Adipocyte (in vitro differentiated cells): ENCODE data around the gene PRDM2.
A peak's percentile ranks its signal among the peaks of the same experiment; 100 is the strongest.

Source experiments
- DNase-seq: peaks from one replicate; pipeline ENCODE4 v3.0.0-alpha.2; 2015; ENCODE audit warnings: low read depth
- H3K27me3 ChIP-seq: replicated peaks from 2 replicates; pipeline ENCODE4 v1.7.0; 2013; ENCODE audit warnings: mild to moderate bottlenecking, low read length, moderate library complexity; ENCODE audit not compliant: control insufficient read depth, insufficient read depth
- H3K36me3 ChIP-seq: 2 replicates; pipeline ENCODE4 v1.7.0; 2013; ENCODE audit warnings: low read length, mild to moderate bottlenecking, moderate library complexity; ENCODE audit not compliant: control insufficient read depth, insufficient read depth, severe bottlenecking
- H3K4me1 ChIP-seq: 2 replicates; pipeline ENCODE4 v1.7.0; 2013; ENCODE audit warnings: mild to moderate bottlenecking, low read length, moderate library complexity; ENCODE audit not compliant: control insufficient read depth, insufficient read depth
- H3K4me3 ChIP-seq: 2 replicates; pipeline ENCODE4 v1.7.0; 2013; ENCODE audit warnings: mild to moderate bottlenecking, low read length, moderate library complexity
- H3K9ac ChIP-seq: 2 replicates; pipeline ENCODE4 v1.7.0; 2013; ENCODE audit warnings: mild to moderate bottlenecking, low read length, moderate library complexity
- H3K9me3 ChIP-seq: 2 replicates; pipeline ENCODE4 v1.7.0; 2013; ENCODE audit warnings: mild to moderate bottlenecking, low read length, moderate library complexity; ENCODE audit not compliant: control insufficient read depth

Gene PRDM2, protein sequence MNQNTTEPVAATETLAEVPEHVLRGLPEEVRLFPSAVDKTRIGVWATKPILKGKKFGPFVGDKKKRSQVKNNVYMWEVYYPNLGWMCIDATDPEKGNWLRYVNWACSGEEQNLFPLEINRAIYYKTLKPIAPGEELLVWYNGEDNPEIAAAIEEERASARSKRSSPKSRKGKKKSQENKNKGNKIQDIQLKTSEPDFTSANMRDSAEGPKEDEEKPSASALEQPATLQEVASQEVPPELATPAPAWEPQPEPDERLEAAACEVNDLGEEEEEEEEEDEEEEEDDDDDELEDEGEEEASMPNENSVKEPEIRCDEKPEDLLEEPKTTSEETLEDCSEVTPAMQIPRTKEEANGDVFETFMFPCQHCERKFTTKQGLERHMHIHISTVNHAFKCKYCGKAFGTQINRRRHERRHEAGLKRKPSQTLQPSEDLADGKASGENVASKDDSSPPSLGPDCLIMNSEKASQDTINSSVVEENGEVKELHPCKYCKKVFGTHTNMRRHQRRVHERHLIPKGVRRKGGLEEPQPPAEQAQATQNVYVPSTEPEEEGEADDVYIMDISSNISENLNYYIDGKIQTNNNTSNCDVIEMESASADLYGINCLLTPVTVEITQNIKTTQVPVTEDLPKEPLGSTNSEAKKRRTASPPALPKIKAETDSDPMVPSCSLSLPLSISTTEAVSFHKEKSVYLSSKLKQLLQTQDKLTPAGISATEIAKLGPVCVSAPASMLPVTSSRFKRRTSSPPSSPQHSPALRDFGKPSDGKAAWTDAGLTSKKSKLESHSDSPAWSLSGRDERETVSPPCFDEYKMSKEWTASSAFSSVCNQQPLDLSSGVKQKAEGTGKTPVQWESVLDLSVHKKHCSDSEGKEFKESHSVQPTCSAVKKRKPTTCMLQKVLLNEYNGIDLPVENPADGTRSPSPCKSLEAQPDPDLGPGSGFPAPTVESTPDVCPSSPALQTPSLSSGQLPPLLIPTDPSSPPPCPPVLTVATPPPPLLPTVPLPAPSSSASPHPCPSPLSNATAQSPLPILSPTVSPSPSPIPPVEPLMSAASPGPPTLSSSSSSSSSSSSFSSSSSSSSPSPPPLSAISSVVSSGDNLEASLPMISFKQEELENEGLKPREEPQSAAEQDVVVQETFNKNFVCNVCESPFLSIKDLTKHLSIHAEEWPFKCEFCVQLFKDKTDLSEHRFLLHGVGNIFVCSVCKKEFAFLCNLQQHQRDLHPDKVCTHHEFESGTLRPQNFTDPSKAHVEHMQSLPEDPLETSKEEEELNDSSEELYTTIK (N-terminal part only)

DNA sequence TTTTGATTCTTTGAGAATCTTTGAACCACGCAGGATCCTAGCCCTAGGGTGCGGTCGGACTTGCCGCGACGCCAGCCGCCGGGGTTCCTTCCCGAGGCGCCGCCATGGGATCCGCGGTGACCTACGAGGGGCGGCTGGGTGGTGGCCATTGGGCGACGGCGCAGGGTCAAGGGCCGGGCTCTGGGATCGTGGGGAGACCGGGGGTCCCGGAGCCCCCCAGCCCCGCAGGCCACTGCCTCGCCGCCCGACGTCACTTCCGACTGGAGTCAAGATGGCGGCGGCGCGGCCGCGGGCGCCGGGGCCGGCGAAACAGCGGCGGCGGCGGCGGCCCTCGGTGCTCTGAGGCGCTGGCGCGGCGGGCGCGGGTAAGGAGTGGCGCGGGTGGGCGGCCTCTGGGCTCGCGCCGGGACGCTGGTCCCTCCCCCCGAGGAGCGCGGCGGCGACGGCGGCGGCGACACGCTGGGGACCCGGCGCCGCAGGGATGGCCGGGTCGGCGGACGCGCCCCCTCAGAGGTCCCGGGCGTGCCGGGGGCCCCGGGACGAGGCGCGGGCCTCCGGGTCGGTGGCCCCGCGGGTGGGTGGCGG lies at the start of gene PRDM2:
TSS of gene PRDM2 (plus strand) at position 253 of the 585 bp plus-strand sequence. CDS start 15,418 bp downstream, outside the sequence.
- Histone ChIP-seq H3K36me3 (no peaks in the 10 kb centered on the region), H3K9me3 (no peaks in the 10 kb centered on the region), H3K4me3 (peak within 1 kb of the TSS; percentile 87), H3K9ac (peak within 1 kb of the TSS; percentile 89), H3K27me3 (no peaks in the 10 kb centered on the region), H3K4me1 (peaks cover 16% of the 10 kb centered on the region)
- peak; percentile 82 for DNase-seq

DNA sequence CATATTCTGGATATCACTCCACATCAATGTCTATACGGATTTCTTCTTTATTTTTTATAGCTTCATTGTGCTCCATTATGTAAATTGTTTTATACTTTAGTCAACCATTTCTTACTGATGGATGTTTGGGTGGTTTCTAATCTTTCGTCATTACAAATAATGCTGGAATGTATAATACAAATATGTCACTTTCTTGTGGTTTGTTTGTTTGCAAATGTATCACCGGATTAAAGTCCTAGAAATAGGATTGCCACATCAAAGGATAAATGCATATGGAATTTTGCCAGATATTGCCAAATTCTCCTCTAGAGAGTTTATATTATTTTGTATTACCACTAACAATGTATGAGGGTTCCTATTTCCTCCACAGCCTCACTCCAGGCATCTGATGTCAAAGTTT lies 48.7 kb upstream of the PRDM2 start:
- DNase-seq, result peak; percentile 42

DNA sequence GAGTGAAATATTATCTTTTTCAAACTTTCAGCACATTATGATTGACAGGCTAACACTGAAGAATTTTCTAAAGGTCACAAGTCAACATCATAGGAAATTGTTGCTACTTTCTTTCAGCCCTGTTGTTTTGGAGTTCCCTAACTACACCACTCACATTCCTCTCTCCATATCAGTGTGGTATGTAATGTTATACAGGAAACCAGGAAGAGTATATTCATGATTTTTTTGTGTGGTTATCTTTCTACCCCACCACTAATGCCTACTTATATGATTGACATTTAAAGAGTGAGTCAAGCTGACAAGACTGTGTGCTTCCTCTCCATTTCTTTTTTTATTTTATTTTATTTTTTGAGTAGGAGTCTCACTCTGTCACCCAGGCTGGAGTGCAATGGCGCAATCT lies 47.8 kb upstream of the PRDM2 start:
- no peak for DNase-seq
- H3K9ac ChIP-seq, result no peak overlapping the region
- H3K4me3 ChIP-seq, result no peak overlapping the region
- no peaks in the 10 kb centered on the region for H3K27me3 ChIP-seq
- no peaks in the 10 kb centered on the region for H3K36me3 ChIP-seq
- H3K4me1 ChIP-seq, result peaks cover 7% of the 10 kb centered on the region
- H3K9me3 ChIP-seq, result no peaks in the 10 kb centered on the region

More for the DNA sequence above, 48.7 kb upstream of the PRDM2 start:
- H3K27me3 ChIP-seq, result no peaks in the 10 kb centered on the region
- no peaks in the 10 kb centered on the region for H3K36me3 ChIP-seq
- peaks cover 7% of the 10 kb centered on the region for H3K4me1 ChIP-seq
- H3K4me3 ChIP-seq, result no peak overlapping the region
- peaks cover 4% of the 10 kb centered on the region for H3K9me3 ChIP-seq
- H3K9ac ChIP-seq, result no peak overlapping the region

DNA sequence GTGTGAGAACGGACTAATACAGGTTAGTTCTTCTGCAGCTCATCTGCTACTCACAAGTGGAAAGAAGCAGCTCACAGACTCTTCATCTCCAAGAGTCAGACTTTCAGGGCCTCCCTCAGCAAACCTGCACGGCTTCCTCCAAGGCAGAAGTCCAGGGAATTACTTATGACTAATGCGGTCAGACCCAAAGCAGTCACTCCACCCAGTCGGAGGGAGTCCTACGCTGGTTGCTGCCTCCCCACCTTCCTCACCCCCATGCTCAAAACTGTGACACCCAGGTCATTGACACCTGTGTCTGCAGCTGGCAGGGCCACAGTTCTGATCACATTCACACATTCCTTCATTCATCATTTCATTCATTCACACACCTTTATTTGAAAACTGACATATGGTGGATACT lies 38.4 kb upstream of the PRDM2 start:
- Histone ChIP-seq H3K4me3 (no peak overlapping the region), H3K4me1 (peaks cover 34% of the 10 kb centered on the region), H3K36me3 (no peaks in the 10 kb centered on the region), H3K9ac (peak overlapping the region; percentile 32), H3K9me3 (peaks cover 5% of the 10 kb centered on the region), H3K27me3 (no peaks in the 10 kb centered on the region)
- no peak for DNase-seq

DNA sequence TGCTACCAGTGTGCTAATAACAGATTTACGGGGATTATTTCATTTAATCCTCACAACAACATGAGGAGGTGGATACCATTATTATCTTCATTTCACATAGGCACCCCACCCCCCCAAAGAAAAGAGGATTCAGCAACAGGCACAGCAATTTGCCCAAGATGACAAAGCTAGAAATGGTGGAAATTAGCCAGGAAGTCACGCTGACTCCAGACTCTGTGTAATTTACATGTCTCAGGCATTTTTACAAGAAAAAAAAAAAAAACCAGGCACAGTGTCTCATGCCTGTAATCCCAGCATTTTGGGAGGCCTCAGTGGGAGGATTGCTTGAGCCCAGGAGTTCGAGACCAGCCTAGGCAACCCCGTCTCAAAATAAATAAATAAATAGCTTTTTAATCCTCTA lies 37.5 kb upstream of the PRDM2 start:
- H3K4me1 ChIP-seq, result peaks cover 34% of the 10 kb centered on the region
- peak overlapping the region; percentile 32 for H3K9ac ChIP-seq
- H3K4me3 ChIP-seq, result no peak overlapping the region
- H3K36me3 ChIP-seq, result no peaks in the 10 kb centered on the region
- no peak for DNase-seq
- H3K9me3 ChIP-seq, result peaks cover 5% of the 10 kb centered on the region
- H3K27me3 ChIP-seq, result no peaks in the 10 kb centered on the region

DNA sequence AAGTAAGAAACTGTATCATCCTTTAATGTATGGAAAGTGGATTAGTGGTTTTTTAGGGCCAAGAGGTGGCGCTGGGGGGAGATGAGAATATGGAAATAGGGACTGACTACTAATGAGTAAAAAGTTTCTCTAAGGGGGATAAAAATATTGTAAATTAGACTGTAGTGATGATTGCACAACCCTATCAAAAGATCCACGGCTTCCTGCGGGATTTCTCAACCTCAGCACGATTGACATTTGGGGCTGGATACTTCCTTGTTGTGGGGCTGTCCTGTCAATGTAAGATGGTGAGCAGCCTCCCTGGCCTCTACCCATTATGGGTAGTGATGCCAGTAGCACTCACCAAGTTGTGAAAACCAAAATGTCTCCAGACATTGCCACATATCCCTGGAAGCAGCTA lies 36.0 kb upstream of the PRDM2 start:
- H3K9me3 ChIP-seq, result peaks cover 5% of the 10 kb centered on the region

DNA sequence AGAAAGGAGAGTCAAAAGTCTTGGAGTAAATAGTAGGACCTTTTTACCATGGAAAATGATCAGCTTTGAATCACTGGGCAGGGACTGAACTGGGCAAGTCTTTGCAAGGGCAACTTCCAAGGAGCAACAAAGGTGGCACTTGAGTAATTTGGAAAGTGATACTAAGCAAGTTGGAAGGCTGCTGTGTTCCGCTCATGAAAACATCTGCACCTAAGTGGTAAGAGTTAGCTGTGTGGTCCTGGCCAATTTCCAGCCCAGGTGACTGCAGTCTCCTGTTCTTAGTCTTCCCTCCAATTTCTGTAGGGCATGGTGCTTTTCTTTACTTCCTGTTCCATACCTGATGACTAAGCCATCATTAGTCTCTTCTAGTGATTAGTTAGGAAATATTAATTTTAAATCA lies 35.5 kb upstream of the PRDM2 start:
- H3K4me1 ChIP-seq, result peaks cover 34% of the 10 kb centered on the region
- H3K9me3 ChIP-seq, result peaks cover 2% of the 10 kb centered on the region
- no peak for DNase-seq
- no peaks in the 10 kb centered on the region for H3K27me3 ChIP-seq
- H3K4me3 ChIP-seq, result no peak overlapping the region
- H3K36me3 ChIP-seq, result no peaks in the 10 kb centered on the region
- H3K9ac ChIP-seq, result no peak overlapping the region

More for the DNA sequence above, 36.0 kb upstream of the PRDM2 start:
- Histone ChIP-seq H3K4me1 (peaks cover 34% of the 10 kb centered on the region), H3K27me3 (no peaks in the 10 kb centered on the region), H3K9ac (no peak overlapping the region), H3K36me3 (no peaks in the 10 kb centered on the region), H3K4me3 (no peak overlapping the region)
- DNase-seq, result no peak

DNA sequence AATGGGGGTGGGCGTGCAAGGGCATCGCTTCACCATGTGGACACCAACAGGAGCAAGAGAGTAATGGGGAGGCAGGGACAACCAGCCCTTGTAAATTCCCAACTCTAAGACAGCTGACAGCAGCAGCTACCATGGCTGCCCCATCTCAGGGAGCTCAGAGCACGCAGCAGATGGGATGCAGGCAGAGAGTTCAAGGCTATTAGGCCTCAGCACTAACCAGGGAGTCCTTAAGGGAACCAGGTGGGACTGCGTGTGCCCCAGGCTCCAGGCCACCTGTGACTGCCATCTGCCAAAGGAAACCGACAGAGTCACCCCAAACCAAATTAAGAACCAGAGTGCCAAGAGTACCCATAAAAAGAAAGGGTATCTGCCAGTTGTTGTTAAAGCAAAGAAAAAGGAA lies 33.7 kb upstream of the PRDM2 start:
- H3K4me1 ChIP-seq, result peaks cover 33% of the 10 kb centered on the region
- H3K4me3 ChIP-seq, result no peak overlapping the region
- H3K9me3 ChIP-seq, result no peaks in the 10 kb centered on the region
- no peak overlapping the region for H3K9ac ChIP-seq
- H3K36me3 ChIP-seq, result no peaks in the 10 kb centered on the region
- H3K27me3 ChIP-seq, result no peaks in the 10 kb centered on the region
- no peak for DNase-seq

DNA sequence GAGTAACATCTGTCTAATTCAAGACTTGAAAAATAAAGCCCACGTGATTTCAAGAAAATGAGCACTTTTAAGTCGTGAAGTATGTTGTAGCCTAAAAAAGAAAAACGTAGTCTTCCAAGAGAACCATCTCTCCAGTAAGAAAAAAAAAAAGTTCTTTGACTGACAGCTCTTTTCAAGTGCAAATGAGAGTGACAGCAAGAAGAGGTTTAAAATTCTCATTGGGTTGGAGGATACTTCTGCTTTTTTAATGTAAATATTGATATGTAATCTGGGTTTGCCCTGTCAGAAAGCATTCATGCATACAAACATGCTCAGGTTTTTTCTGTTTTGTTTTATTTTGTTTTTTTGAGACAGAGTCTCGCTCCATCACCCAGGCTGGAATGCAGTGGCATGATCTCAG lies 32.3 kb upstream of the PRDM2 start:
- Histone ChIP-seq H3K36me3 (no peaks in the 10 kb centered on the region), H3K9ac (no peak overlapping the region), H3K4me1 (peaks cover 19% of the 10 kb centered on the region), H3K4me3 (no peak overlapping the region), H3K27me3 (no peaks in the 10 kb centered on the region), H3K9me3 (no peaks in the 10 kb centered on the region)
- DNase-seq, result no peak

DNA sequence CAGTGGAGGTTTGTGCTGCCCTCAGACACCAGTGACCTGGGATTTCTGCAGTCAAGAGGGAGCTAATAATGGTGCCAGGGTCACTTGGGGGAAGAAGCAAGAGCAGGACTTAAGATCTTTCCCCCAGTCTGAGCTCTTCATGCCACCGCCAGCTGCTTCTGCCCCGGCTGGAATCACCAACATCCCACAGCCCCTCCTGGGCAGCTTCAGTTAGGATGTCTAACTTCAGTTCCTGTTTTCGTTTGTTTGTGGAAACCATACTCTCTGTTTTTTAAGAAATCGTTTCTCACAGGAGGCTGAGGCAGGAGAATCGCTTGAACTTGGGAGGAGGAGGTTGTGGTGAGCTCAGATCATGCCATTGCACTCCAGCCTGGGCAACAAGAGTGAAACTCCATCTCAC lies 25.6 kb upstream of the PRDM2 start:
- Histone ChIP-seq H3K4me3 (no peak overlapping the region), H3K36me3 (no peaks in the 10 kb centered on the region), H3K27me3 (no peaks in the 10 kb centered on the region), H3K4me1 (peaks cover 7% of the 10 kb centered on the region), H3K9me3 (no peaks in the 10 kb centered on the region), H3K9ac (no peak overlapping the region)
- DNase-seq, result no peak
